Uterus (tissue), 2 donors: ENCODE measurements around the gene SLIT3.

Experiments
- POLR2A ChIP-seq, 2 donors: fragments of 450-650 bp; IDR thresholded peaks; one replicate each; pipeline ENCODE4 v1.6.1; 2016; ENCODE audit warnings: antibody characterized with exemption in 2 of 2, mild to moderate bottlenecking in 1 of 2, moderate library complexity in 1 of 2
- TF ChIP-seq, protein P1 (sequence below), 4 experiments: fragments of 200-600 bp in 2 of 4; fragments of 450-650 bp in 2 of 4; sonication (generic) in 2 of 4; IDR thresholded peaks; one replicate each; pipeline ENCODE4 v1.5.1; 2016 to 2019; ENCODE audit warnings: antibody characterized with exemption in 4 of 4, mild to moderate bottlenecking in 2 of 4, moderate library complexity in 1 of 4

DNA sequence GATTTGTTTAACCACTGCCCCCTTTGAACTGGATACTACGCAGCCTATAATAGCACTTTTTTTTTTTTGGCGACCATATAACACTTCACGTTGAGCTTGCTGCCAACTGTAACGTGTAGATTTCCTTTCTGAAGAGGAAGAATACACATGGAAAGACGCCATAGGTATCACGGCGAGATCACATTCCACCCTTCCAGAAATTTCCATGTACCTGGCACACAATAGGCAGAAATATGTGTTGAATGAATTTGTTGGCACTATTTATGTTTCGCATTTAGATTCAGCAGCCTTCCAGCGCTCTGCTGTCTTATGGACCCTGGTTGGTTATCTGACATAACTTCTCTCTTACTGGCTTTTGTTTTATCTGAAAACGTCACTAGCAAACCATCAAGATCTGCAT is 250.3 kb downstream of the SLIT3 start:
- TF ChIP-seq, protein P1, sequence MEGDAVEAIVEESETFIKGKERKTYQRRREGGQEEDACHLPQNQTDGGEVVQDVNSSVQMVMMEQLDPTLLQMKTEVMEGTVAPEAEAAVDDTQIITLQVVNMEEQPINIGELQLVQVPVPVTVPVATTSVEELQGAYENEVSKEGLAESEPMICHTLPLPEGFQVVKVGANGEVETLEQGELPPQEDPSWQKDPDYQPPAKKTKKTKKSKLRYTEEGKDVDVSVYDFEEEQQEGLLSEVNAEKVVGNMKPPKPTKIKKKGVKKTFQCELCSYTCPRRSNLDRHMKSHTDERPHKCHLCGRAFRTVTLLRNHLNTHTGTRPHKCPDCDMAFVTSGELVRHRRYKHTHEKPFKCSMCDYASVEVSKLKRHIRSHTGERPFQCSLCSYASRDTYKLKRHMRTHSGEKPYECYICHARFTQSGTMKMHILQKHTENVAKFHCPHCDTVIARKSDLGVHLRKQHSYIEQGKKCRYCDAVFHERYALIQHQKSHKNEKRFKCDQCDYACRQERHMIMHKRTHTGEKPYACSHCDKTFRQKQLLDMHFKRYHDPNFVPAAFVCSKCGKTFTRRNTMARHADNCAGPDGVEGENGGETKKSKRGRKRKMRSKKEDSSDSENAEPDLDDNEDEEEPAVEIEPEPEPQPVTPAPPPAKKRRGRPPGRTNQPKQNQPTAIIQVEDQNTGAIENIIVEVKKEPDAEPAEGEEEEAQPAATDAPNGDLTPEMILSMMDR (IDR thresholded peaks at IDR 0.05): no peak
- TF ChIP-seq POLR2A (IDR thresholded peaks at IDR 0.05): no peak
